Tibial nerve (tissue), 3 donors: ENCODE data around the gene ROBO3.

Experiments used
- CTCF ChIP-seq, 5 experiments: fragments of 200-600 bp in 3 of 5; fragments of 450-650 bp in 2 of 5; sonication (generic) in 3 of 5; IDR thresholded peaks; one replicate each; pipeline ENCODE4 v1.5.1; 2016 to 2019; ENCODE audit warnings: antibody characterized with exemption in 5 of 5, mild to moderate bottlenecking in 3 of 5, moderate library complexity in 2 of 5
- POLR2A ChIP-seq, 2 donors: fragments of 450-650 bp; IDR thresholded peaks; one replicate each; pipeline ENCODE4 v1.6.1; 2017; ENCODE audit warnings: antibody characterized with exemption in 2 of 2, mild to moderate bottlenecking in 2 of 2, moderate library complexity in 2 of 2

- no peak for TF ChIP-seq CTCF (IDR thresholded peaks at IDR 0.05)
- no peak for TF ChIP-seq POLR2A (IDR thresholded peaks at IDR 0.05)
Measured at GRCh38 chr11:124838805-124839127, 26.5 kb upstream of the ROBO3 start.
